H1 (cell line): ENCODE data around the gene BCKDHA. TPM values are rescaled to one million over a fixed set of nuclear protein-coding genes. Genes with fewer than 3 reads are reported as not detected.

ENCODE experiments used
- BACH1 ChIP-seq: IDR thresholded peaks from 2 replicates; pipeline ENCODE4 v1.6.1; 2012; ENCODE audit warnings: low read length, improper control_type of control experiment
- BCL11A ChIP-seq, 2 experiments: IDR thresholded peaks; one replicate each; pipeline ENCODE4 v1.6.1; 2011; ENCODE audit warnings: low read depth in 2 of 2, low read length in 2 of 2, mild to moderate bottlenecking in 2 of 2
- CBX8 ChIP-seq: fragments of 300-800, 300-1000 bp; sonication (generic); IDR thresholded peaks from 2 replicates; pipeline ENCODE4 v1.7.1; 2016; ENCODE audit warnings: low read depth, low read length, borderline replicate concordance
- CREB1 ChIP-seq: IDR thresholded peaks from 2 replicates; pipeline ENCODE4 v1.6.1; 2012; ENCODE audit warnings: inconsistent platforms
- EGR1 ChIP-seq: IDR thresholded peaks from 2 replicates; pipeline ENCODE4 v1.6.1; 2011; ENCODE audit warnings: low read depth, low read length, borderline replicate concordance
- EZH2 ChIP-seq: fragments of 200-600 bp; sonication (generic); IDR thresholded peaks from 2 replicates; pipeline ENCODE4 v1.7.1; 2012; ENCODE audit warnings: low read depth, mild to moderate bottlenecking, moderate library complexity, low read length, inconsistent platforms; ENCODE audit not compliant: severe bottlenecking
- JUND ChIP-seq: IDR thresholded peaks from 2 replicates; pipeline ENCODE4 v1.6.1; 2011; ENCODE audit warnings: mild to moderate bottlenecking, improper control_type of control experiment, low read length
- KDM1A ChIP-seq: fragments of 200-600, 300-600 bp; sonication (generic); IDR thresholded peaks from 2 replicates; pipeline ENCODE4 v1.7.1; 2016; ENCODE audit warnings: mild to moderate bottlenecking, low read length, borderline replicate concordance
- MAFK ChIP-seq: IDR thresholded peaks from 2 replicates; pipeline ENCODE4 v1.6.1; 2012; ENCODE audit warnings: low read depth, mild to moderate bottlenecking, improper control_type of control experiment, low read length
- MAX ChIP-seq: IDR thresholded peaks from 2 replicates; pipeline ENCODE4 v1.6.1; 2012; ENCODE audit warnings: inconsistent platforms
- NRF1 ChIP-seq: IDR thresholded peaks from 2 replicates; pipeline ENCODE4 v1.6.1; 2011; ENCODE audit warnings: mild to moderate bottlenecking, low read depth, low read length, improper control_type of control experiment
- RAD21 ChIP-seq, 2 experiments: IDR thresholded peaks in 1 of 2; conservative IDR thresholded peaks in 1 of 2; 2 replicates each; pipeline ENCODE4 v1.6.1; 2011; ENCODE audit warnings: low read depth in 2 of 2, low read length in 2 of 2, improper control_type of control experiment in 1 of 2, inconsistent platforms in 1 of 2, mild to moderate bottlenecking in 1 of 2, moderate library complexity in 1 of 2
- SAP30 ChIP-seq: fragments of 300-600 bp; sonication (generic); IDR thresholded peaks from 2 replicates; pipeline ENCODE4 v1.7.1; 2012; ENCODE audit warnings: low read length, moderate library complexity, mild to moderate bottlenecking, inconsistent platforms; ENCODE audit not compliant: insufficient read depth, insufficient replicate concordance
- SIN3A ChIP-seq, 2 experiments: IDR thresholded peaks in 1 of 2; conservative IDR thresholded peaks in 1 of 2; 2 replicates each; pipeline ENCODE4 v1.6.1; 2011 to 2012; ENCODE audit warnings: low read length in 2 of 2, improper control_type of control experiment in 1 of 2, low read depth in 1 of 2, mild to moderate bottlenecking in 1 of 2
- SIRT6 ChIP-seq: IDR thresholded peaks from one replicate; pipeline ENCODE4 v1.7.1; 2012; ENCODE audit warnings: low read length, inconsistent platforms
- SP1 ChIP-seq: IDR thresholded peaks from 2 replicates; pipeline ENCODE4 v1.6.1; 2011; ENCODE audit warnings: low read depth, low read length
- SP2 ChIP-seq: IDR thresholded peaks from 2 replicates; pipeline ENCODE4 v1.6.1; 2012; ENCODE audit warnings: mild to moderate bottlenecking, low read length, inconsistent platforms
- SRF ChIP-seq: IDR thresholded peaks from 2 replicates; pipeline ENCODE4 v1.6.1; 2011; ENCODE audit warnings: mild to moderate bottlenecking, low read depth, low read length, moderate library complexity
- TAF1 ChIP-seq: IDR thresholded peaks from 2 replicates; pipeline ENCODE4 v1.6.1; 2011; ENCODE audit warnings: mild to moderate bottlenecking, low read depth, low read length
- polyA plus RNA-seq, 7 experiments: library from polyadenylated mRNA; depleted of rRNA in 3 of 7; stranded (reverse) in 5 of 7; unstranded in 2 of 7; fragments of >200 nt in 5 of 7; fragments of 200-250 nt in 2 of 7; gene quantifications; 1 replicate in 5 of 7; 2 replicates in 1 of 7; 4 replicates in 1 of 7; pipeline versions ENCODE4 v1.2.1 to v1.2.3, GENCODE V29; 2011 to 2013; ENCODE audit warnings: missing spikeins in 2 of 7, mixed read lengths in 2 of 7
- total RNA-seq: library from RNA; stranded (reverse); fragmentation: NEBNext Ultra II Directional; extraction: Animal tissue kit (Norgen Biotek cat#: 25700); gene quantifications from 2 replicates; pipeline ENCODE4 v1.2.1, GENCODE V29; 2021

Gene BCKDHA
- total and polyA plus RNA-seq, 2 of the 8 experiments (the other 6 are each of a cell fraction or from before 2014, with no cell fraction given): 14.2 to 69.6 TPM

GRCh38 chr19:41353466-41354342, 43.9 kb upstream of the BCKDHA start, which contains the start of gene TGFB1 (continued):
- TF ChIP-seq SIRT6: no peak
- TF ChIP-seq CREB1: 0 out of 2 replicates have a peak, but pooled peaks have one; percentile 10
- no peak for TF ChIP-seq KDM1A
- TF ChIP-seq EZH2: no peak
- no peak for TF ChIP-seq BACH1
- TF ChIP-seq MAX: no peak
- no peak for TF ChIP-seq NRF1
- TF ChIP-seq JUND: no peak
- TF ChIP-seq RAD21 (IDR thresholded peaks at IDR 0.05 in 1 of 2, conservative IDR thresholded peaks at IDR 0.05 in 1 of 2; ENCODE audit: low read depth in 2 of 2, low read length in 2 of 2): peak; percentile 29 to 55; a peak in 3 of 4 replicates
- no peak for TF ChIP-seq BCL11A (IDR thresholded peaks at IDR 0.05; ENCODE audit: low read depth in 2 of 2, low read length in 2 of 2)
- TF ChIP-seq EGR1: peak; percentile 75; the same call in 1 of the 2 replicates
- no peak for TF ChIP-seq MAFK
- no peak for TF ChIP-seq CBX8
- TF ChIP-seq SP1: peak; percentile 57; the same call in 1 of the 2 replicates
- TF ChIP-seq SAP30: no peak
- no peak for TF ChIP-seq SRF
- TF ChIP-seq SIN3A (conservative IDR thresholded peaks at IDR 0.05 in 1 of 2, IDR thresholded peaks at IDR 0.05 in 1 of 2; ENCODE audit: low read depth in 1 of 2, low read length in 2 of 2): peak in 1 of 2 experiments; percentile 31; a peak in 1 of 4 replicates
- no peak for TF ChIP-seq TAF1
- no peak for TF ChIP-seq SP2
